HL-60/S4 treated with phorbol 12-myristate 13-acetate at 8.2 ng/mL for 4 days and 3 days (cell line): ENCODE measurements around the gene LYPD1.
"Not testable (repeated sequence)": the region's sequence is repeated elsewhere in the genome, so short reads cannot be mapped to it uniquely, and the experiment has no call there.

Experiments
- in situ Hi-C: fragments of 300-500 bp; cut with MboI; formaldehyde crosslinking; loops from 2 replicates; pipeline ENCODE4 v1.15.0; 2022; ENCODE audit warnings: low sequenced_read_pairs

LYPD1 gene

GRCh38 chr2:132669908-132670495, at the start of gene LYPD1:
Gene LYPD1 (minus strand): TSS chr2:132670205. CDS start chr2:132669932, 273 bp downstream.
- in situ Hi-C loops, result no loop called here

- in situ Hi-C loops, result no loop called here
Measured at GRCh38 chr2:132719480-132719879, 49.5 kb upstream of the LYPD1 start.

- in situ Hi-C loops, result no loop called here
Measured at GRCh38 chr2:132716954-132717353, 46.9 kb upstream of the LYPD1 start.

GRCh38 chr2:132715386-132716351, 45.7 kb upstream of the LYPD1 start:
- in situ Hi-C loops, result no loop called here

GRCh38 chr2:132703396-132703795, 33.4 kb upstream of the LYPD1 start:
- in situ Hi-C loops, result no loop called here

- in situ Hi-C loops, result no loop called here
Measured at GRCh38 chr2:132701810-132702209, 31.8 kb upstream of the LYPD1 start.

- in situ Hi-C loops, result not testable (repeated sequence)
Measured at GRCh38 chr2:132699802-132700201, 29.8 kb upstream of the LYPD1 start.

GRCh38 chr2:132698347-132698746, 28.3 kb upstream of the LYPD1 start:
- in situ Hi-C loops, result not testable (repeated sequence)

GRCh38 chr2:132697556-132698205, 27.7 kb upstream of the LYPD1 start:
- in situ Hi-C loops, result no loop called here

- in situ Hi-C loops, result no loop called here
Measured at GRCh38 chr2:132692816-132693215, 22.8 kb upstream of the LYPD1 start.

GRCh38 chr2:132691556-132691955, 21.6 kb upstream of the LYPD1 start:
- in situ Hi-C loops, result no loop called here

GRCh38 chr2:132690664-132691303, 20.8 kb upstream of the LYPD1 start:
- in situ Hi-C loops, result no loop called here

- in situ Hi-C loops, result no loop called here
Measured at GRCh38 chr2:132681766-132682165, 11.8 kb upstream of the LYPD1 start.

GRCh38 chr2:132680544-132680943, 10.5 kb upstream of the LYPD1 start:
- in situ Hi-C loops, result no loop called here

GRCh38 chr2:132678483-132678882, 8.5 kb upstream of the LYPD1 start:
- in situ Hi-C loops, result no loop called here

- in situ Hi-C loops, result no loop called here
Measured at GRCh38 chr2:132677661-132678060, 7.7 kb upstream of the LYPD1 start.

- in situ Hi-C loops, result no loop called here
Measured at GRCh38 chr2:132676999-132677398, 7.0 kb upstream of the LYPD1 start.

GRCh38 chr2:132671151-132671835, 1.3 kb upstream of the LYPD1 start:
- in situ Hi-C loops, result no loop called here

- in situ Hi-C loops, result no loop called here
Measured at GRCh38 chr2:132670496-132671150, 618 bp upstream of the LYPD1 start.
